ENCODE measurements around the gene HDAC4. TPM values are rescaled to one million over a fixed set of nuclear protein-coding genes. Genes with fewer than 3 reads are reported as not detected.

HDAC4 gene
- total and polyA plus RNA-seq, 9 of the 15 experiments (the other 6 are each of a cell fraction or from before 2014, with no cell fraction given), result 0.11 to 20.2 (median 4.0) TPM

DNA sequence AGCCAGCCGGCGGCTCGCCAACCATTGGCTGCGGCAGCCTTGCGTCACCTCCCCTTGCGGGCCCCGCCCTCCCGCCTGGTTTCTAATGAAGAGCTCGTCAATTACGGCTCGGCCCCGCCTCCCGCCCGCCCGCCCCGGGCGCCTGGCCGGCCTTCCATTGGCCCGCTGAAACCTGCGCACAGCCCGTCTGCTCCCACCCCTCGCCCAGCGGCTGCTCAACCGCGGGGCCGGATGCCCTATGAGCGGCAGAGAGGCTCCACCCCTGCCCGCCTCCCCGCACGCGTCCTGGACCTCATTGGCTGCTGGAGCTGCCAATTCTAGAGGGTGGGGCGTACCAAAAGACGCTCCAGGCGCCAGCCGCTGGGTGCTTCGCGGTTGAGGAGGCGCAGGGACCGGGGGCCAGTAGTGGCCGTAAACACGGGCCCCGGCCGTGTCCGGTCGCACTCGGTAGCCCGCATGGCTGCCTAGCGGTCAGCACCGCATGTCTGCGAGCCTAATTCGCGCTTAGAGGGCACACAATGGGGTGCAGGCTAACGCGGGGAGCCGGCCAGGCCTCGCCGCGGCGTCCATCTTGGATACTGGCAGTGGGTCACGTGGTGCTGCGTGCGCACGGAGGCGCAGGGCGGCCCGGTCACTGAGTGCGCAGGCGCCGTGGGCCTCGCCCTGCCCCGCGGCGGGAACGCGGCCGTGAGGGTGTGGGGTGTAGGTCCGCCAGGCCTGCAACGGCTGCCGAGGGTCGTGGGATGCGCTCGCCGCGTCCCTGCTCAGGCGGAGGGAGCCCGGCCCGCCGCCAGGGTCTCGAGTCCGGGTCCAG is 454 bp upstream of the HDAC4 start (continued):
- TF ChIP-seq RBM14 (IDR thresholded peaks at IDR 0.05; ENCODE audit: borderline replicate concordance, insufficient read depth, low read depth, low read length), result no peak
- TF ChIP-seq PTTG1 (tag; IDR thresholded peaks at IDR 0.05; ENCODE audit: low read depth), result no peak
- no peak for TF ChIP-seq DNMT1 (IDR thresholded peaks at IDR 0.05)
- TF ChIP-seq HSF4 (CRISPR knock-in tag; IDR thresholded peaks at IDR 0.05; ENCODE audit: borderline replicate concordance), result no peak
- TF ChIP-seq ZNF77 (CRISPR knock-in tag; IDR thresholded peaks at IDR 0.05), result no peak
- TF ChIP-seq KLF10 (CRISPR knock-in tag; IDR thresholded peaks at IDR 0.05), result no peak
- no peak for TF ChIP-seq PHB (CRISPR knock-in tag; IDR thresholded peaks at IDR 0.05)
- no peak for TF ChIP-seq UBTF (IDR thresholded peaks at IDR 0.05; ENCODE audit: borderline replicate concordance in 1 of 2, low read depth in 2 of 2, low read length in 2 of 2)
- no peak for TF ChIP-seq KLF6 (CRISPR knock-in tag; IDR thresholded peaks at IDR 0.05; ENCODE audit: borderline replicate concordance)
- TF ChIP-seq ZNF165 (CRISPR knock-in tag; IDR thresholded peaks at IDR 0.05; ENCODE audit: borderline replicate concordance), result no peak
- no peak for TF ChIP-seq FOXJ3 (CRISPR knock-in tag; IDR thresholded peaks at IDR 0.05)
- no peak for TF ChIP-seq NCOA6 (IDR thresholded peaks at IDR 0.05)
- TF ChIP-seq, protein P1, sequence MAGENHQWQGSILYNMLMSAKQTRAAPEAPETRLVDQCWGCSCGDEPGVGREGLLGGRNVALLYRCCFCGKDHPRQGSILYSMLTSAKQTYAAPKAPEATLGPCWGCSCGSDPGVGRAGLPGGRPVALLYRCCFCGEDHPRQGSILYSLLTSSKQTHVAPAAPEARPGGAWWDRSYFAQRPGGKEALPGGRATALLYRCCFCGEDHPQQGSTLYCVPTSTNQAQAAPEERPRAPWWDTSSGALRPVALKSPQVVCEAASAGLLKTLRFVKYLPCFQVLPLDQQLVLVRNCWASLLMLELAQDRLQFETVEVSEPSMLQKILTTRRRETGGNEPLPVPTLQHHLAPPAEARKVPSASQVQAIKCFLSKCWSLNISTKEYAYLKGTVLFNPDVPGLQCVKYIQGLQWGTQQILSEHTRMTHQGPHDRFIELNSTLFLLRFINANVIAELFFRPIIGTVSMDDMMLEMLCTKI (IDR thresholded peaks at IDR 0.05; ENCODE audit: partially characterized antibody), result no peak
- TF ChIP-seq BMI1 (IDR thresholded peaks at IDR 0.05; ENCODE audit: low read length), result no peak
